AG04450 (cell line): Measurements from ENCODE around the gene FOXL2NB. TPM values are rescaled to one million over a fixed set of nuclear protein-coding genes. Genes with fewer than 3 reads are reported as not detected.

Experiments
- CTCF ChIA-PET: fragments of 300-600, 350-600 bp; formaldehyde crosslinking; extraction: SDS; loops from one replicate; lab custom pipeline; 2022; ENCODE audit warnings: antibody characterized with exemption, inconsistent platforms; lab: Charles Lee
- POLR2A ChIA-PET: fragments of 350-600 bp; formaldehyde crosslinking; extraction: SDS; loops from one replicate; lab custom pipeline; 2021; ENCODE audit warnings: antibody characterized with exemption, inconsistent platforms; lab: Yijun Ruan, JAX
- DNase-seq: peaks from one replicate; pipeline ENCODE4 v3.0.0-alpha.2; 2011; ENCODE audit warnings: low read depth, low spot score
- H3K27ac ChIP-seq: one replicate; pipeline ENCODE4 v1.5.1; 2012; ENCODE audit warnings: low read depth, low read length, control low read depth
- H3K27me3 ChIP-seq: one replicate; pipeline ENCODE4 v1.6.0; 2012; ENCODE audit warnings: low read length; ENCODE audit not compliant: control insufficient read depth, insufficient read depth
- H3K4me3 ChIP-seq: 2 replicates; pipeline ENCODE4 v1.5.1; 2011; ENCODE audit warnings: mild to moderate bottlenecking, low read depth, low read length, control low read depth
- H3K9me3 ChIP-seq: 2 replicates; pipeline ENCODE4 v1.5.1; 2012; ENCODE audit warnings: low read length; ENCODE audit not compliant: control insufficient read depth, insufficient read depth
- CTCF ChIP-seq: IDR thresholded peaks from 2 replicates; pipeline ENCODE4 v1.5.1; 2011; ENCODE audit warnings: low read depth, low read length, control low read depth, inconsistent platforms
- polyA plus RNA-seq: library from polyadenylated mRNA; depleted of rRNA; stranded (reverse); fragments of >200 nt; gene quantifications from 2 replicates; pipeline ENCODE4 v1.2.3, GENCODE V29; 2011

Gene FOXL2NB
- polyA plus RNA-seq, 1 experiment, result 0.05 TPM

- DNase-seq, result no peak
- Histone ChIP-seq H3K4me3 (no peak overlapping the region), H3K9me3 (no peaks in the 10 kb centered on the region; the same call in 1 of the 2 replicates), H3K27ac (no peak overlapping the region), H3K27me3 (peaks cover 76% of the 10 kb centered on the region)
- ChIA-PET POLR2A (no interaction called here), CTCF (interaction anchor here (0.6 to 2.3 kb wide), 5 partner anchors 9 to 339 kb away, joined by 3 to 9 read pairs (median 6); no protein-coding TSS in a partner anchor)
- TF ChIP-seq CTCF, result no peak
Observed at GRCh38 chr3:138950701-138951100, 3.7 kb downstream of the FOXL2NB start.

DNA sequence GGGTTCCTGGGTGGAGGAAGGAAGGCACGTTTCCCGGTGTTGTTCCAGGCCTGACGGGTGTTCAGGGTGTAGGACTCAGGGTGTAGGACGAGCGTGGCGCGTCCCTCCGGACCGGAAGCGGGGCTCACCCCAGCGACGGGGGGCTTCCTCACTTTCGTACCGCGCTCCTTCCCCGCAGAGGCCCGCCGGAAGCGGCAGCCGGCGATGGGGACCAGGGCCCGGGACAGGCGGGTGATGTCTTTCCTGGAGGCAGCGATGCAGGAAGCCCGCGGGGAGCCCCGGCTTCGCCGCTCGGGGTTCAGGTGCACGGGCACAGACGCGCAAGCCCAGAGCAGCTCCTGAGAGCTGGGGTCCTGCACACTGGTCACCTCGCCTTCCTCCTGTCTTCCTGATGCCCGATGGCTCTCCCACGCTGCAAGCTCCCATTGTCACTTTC is 13.4 kb downstream of the FOXL2NB start:
- TF ChIP-seq CTCF, result no peak
- H3K27me3 ChIP-seq, result peaks cover 33% of the 10 kb centered on the region
- peaks cover 3% of the 10 kb centered on the region; the same call in 1 of the 2 replicates for H3K9me3 ChIP-seq
- H3K27ac ChIP-seq, result no peak overlapping the region
- no peak for DNase-seq
- ChIA-PET CTCF (no interaction called here), POLR2A (no interaction called here)
- H3K4me3 ChIP-seq, result no peak overlapping the region

DNA sequence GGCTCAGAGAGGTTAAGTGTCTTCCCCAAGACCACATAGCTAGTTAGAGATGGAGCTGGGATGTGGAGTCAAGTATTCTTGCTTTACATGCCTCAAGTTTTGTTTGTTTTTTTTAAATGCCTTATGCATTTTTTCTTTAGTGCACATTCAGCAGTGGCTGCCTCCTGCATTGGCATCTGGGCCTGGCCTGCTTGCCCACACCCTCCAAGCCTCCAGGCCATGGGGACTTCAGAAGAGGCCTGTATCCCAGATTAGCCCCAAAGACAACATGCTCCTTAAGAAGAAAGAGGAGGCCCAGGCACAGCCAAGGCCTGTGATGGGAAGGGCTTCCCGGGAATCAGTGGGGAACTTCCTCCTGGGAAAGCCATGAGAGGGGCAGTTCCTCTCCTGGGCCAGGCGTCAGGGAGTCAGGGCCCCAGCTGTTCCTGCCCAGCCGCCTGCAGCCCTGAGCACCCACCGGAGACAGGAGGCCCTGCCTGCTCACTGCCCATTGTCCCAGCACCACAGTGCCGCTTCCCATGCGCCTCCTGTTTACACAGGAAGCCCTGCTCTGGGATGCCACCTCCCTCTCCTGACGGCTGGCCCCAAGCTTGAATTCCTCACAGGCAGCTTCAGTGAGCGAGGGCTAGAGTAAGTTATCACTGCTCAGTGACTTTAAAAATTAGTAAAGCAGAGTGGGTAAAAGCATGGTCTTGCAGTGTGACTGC is 16.0 kb downstream of the FOXL2NB start:
- TF ChIP-seq CTCF, result no peak
- CTCF ChIA-PET, result no interaction called here

GRCh38 chr3:138964264-138964663 is 17.2 kb downstream of the FOXL2NB start:
- no peak for TF ChIP-seq CTCF
- peaks cover 23% of the 10 kb centered on the region for H3K27me3 ChIP-seq
- peaks cover 3% of the 10 kb centered on the region; the same call in 1 of the 2 replicates for H3K9me3 ChIP-seq
- DNase-seq, result no peak
- ChIA-PET POLR2A (no interaction called here), CTCF (no interaction called here)
- no peak overlapping the region for H3K4me3 ChIP-seq
- H3K27ac ChIP-seq, result no peak overlapping the region

More for the DNA sequence above, 16.0 kb downstream of the FOXL2NB start:
- no peak for DNase-seq
- H3K27ac ChIP-seq, result no peak overlapping the region
- H3K9me3 ChIP-seq, result peaks cover 3% of the 10 kb centered on the region; the same call in 1 of the 2 replicates
- no peak overlapping the region for H3K4me3 ChIP-seq
- H3K27me3 ChIP-seq, result peaks cover 33% of the 10 kb centered on the region
- POLR2A ChIA-PET, result no interaction called here

GRCh38 chr3:138964923-138965322 is 17.9 kb downstream of the FOXL2NB start:
- Histone ChIP-seq H3K4me3 (no peak overlapping the region), H3K27me3 (peaks cover 19% of the 10 kb centered on the region), H3K9me3 (peaks cover 3% of the 10 kb centered on the region; the same call in 1 of the 2 replicates), H3K27ac (no peak overlapping the region)
- CTCF ChIA-PET, result no interaction called here
- POLR2A ChIA-PET, result no interaction called here
- DNase-seq, result no peak
- TF ChIP-seq CTCF, result no peak
